Dermis blood vessel endothelial cell (primary cell): ENCODE measurements around the gene TBC1D10B. TPM values are rescaled to one million over a fixed set of nuclear protein-coding genes. Genes with fewer than 3 reads are reported as not detected.
A peak's percentile ranks its signal among the peaks of the same experiment; 100 is the strongest.
"Not testable (repeated sequence)": the region's sequence is repeated elsewhere in the genome, so short reads cannot be mapped to it uniquely, and the experiment has no call there.

Source experiments
- DNase-seq: peaks from one replicate; pipeline ENCODE4 v3.0.0; 2010
- total RNA-seq: library from RNA; depleted of rRNA; stranded (reverse); fragments of >200 nt; gene quantifications from 2 replicates; pipeline ENCODE4 v1.2.3, GENCODE V29; 2014

The TBC1D10B gene
- total RNA-seq, 1 donor from 2014 or later: 37.4 TPM

DNA sequence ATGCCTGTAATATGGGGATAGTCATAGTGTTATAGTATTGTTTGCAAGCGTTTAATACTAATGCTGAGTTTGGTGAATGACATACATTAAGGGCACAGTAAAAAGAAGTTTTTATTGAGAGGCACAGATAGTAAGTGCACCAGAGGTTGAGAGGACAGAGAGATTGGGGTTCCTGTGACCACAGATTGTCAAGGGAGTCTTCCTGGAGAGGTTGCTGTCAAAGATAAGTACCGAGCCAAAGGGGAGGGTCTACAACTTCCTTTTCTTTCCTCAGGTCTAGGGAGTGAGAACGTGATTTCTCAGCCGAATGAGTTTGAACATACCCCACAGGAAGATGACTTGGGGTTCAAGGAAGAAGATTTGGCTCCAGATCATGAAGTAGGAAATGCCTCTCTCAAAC is 26.8 kb upstream of the TBC1D10B start:
- no peak for DNase-seq

DNA sequence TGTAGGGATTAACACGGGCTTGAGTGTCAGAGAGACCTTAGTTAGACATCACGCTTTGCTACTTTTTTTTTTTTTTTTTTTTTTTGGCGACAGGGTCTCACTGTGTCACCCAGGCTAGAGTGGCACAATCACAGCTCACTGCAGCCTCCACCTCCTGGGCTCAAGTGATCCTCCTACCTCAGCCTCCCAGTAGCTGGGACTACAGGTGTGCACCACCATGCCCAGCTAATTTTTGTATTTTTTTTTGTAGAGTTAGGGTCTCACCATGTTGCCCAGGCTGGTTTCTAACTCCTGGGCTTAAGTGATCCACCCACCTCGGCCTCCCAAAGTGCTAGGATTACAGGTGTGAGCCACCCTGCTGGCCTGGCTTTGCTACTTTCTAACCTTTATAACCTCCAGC is 26.3 kb upstream of the TBC1D10B start:
- not testable (repeated sequence) for DNase-seq

DNA sequence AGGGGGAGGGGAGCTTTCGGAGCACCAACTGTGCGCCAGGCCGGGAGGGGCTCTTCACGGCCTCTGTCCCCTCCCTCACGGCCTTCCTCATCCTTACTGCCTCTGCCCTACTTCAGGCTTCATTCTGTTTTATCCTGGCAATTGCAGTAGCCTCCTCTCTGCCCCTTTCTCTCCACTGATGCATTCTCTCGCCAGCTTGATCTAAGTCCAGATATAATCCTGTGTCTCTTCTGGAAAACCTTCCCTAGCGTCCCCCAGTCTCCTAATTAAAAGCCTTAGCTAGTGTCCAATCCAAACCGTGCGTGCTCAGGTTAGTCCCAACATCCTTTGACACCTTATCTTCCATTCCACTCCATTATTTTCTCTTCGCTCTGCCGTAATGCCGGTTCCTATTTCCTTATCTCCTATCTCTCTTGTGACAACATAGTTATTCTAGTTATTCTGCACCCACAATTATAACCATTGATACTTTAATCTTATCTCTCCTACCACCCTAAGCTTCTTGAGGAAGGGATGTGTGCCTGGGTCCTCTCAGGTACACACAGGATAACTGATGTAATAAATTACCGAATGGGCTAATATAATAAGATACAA is 25.8 kb upstream of the TBC1D10B start:
- no peak for DNase-seq

DNA sequence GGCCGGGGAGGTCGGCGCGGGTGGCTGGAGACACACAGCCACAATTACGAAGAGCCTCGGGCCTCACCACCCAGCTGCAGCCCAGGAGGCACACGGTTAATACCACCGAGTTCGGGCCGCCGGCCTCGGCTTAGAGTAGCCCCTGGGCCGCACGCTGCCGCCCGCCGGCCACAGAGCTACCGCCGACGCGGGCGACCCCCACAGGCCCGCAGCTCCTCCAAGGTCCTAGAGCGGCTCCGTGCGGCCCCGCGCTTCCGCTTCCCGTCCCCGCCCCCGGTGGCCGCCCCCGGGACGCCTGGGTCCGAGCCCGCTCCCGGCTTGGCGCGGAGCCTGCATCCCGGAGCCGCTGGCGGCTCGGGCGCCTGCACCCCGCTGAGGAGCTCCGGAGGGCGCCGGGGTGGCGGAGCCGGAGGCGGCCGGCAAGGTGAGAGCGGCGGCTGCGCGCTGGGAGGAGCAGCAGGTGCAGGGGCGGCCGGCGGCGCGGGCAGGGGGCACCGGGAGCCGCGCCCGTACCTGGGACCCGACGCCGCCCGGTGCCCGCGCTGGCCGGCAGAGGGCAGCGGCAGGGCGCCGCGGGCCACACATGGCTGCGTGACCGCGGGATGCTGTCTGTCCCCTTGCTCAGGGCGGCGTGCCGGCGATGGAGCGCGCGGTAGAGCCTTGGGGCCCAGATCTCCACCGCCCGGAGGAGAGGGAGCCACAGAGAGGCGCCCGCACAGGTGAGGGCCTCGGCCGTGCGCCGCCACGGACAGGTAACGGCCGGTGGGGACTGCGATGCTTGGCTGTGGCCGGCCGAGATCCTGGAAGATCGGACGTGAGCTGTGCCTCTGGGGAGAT is 25.1 kb upstream of the TBC1D10B start, which contains the start of gene ZNF48:
Gene ZNF48, plus strand, starts transcription at position 266 of the 837 bp plus-strand sequence. Its CDS starts 375 bp downstream, at position 641.
- DNase-seq: peak; percentile 95

DNA sequence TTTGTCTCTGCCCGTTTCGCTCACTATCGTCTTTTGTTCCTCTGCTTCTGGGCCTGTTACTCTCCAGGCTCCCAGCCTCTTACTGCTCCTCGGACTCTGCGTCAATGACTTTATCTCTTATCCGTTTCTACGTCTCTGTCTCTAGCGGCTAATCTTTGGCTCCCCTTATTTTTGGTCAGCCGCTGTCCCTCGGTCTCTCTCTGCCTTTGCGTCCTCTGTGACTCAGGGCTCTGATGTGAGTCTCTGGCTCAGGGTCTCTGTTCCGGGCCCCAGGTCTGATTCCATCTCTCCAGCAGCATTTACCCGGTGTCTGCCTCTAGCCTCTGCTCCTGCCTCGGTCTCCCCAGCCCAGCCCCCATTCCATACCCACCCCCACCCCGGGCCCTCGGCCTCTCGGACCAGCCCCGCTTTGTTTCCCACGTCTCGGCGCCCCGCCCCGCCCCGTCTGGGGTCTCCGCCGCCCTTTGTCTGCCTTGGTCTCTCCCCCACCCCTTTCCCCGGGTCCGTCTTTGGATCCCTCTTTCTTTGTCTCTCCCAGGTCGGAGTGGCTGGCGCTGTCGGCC is 24.4 kb upstream of the TBC1D10B start:
- peak; percentile 48 for DNase-seq

DNA sequence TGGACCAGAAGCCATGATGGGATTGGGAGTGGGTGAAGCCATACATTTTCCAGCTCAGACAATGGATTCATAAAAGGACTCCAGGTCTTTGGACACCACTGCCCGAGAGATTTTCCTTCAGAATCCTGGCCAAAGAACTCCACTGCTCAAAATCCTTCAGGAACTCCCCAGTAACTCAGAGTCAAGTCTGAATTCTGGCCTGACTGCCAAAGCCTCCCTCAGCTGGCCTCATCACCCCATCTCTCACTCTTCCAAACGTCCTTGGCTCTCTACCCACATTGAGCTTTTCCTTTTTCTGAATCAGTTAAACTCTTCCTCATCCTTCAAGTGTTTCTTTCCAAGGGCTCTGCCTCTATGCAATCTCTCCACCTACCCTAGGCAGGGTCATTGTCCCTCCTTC is 13.2 kb upstream of the TBC1D10B start:
- DNase-seq: no peak

DNA sequence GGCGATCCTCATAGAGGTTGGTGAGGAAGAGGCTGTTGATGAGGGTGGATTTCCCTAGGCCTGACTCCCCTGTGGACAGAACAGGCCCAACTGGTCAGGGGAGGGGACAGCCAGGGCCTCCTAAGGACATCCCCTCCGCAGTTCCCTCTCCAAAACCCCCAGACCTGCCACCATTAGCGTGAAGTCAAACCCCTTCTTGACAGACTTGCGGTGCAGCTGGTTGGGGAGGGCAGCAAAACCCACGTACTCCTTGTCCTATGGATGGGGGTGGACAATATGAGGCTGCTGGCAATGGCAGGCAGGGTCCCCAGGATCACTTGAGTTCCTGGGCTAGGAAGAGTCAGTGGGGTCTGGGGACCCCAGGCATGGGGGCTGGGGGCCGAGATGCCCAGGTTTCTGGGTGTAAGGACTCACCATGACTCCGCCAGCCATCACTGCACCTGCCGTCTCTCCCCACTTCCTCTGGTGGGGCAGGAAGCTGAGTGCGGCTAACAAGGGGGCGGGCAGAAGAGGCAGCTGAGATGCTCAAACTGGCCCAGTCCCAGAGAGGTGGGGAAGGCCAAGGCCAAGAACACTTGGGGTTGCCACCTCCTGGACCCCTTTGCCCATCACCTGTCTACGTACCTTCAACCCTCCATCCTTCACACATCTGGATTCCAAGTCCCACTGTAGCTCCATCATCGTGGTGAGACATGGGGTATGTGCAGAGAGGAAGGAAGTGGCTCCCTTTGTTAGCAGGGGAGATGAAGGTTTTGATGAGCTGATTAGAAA is 12.0 kb upstream of the TBC1D10B start, which contains the start of gene SEPTIN1:
Gene SEPTIN1, minus strand, starts transcription at position 451 of the 771 bp plus-strand sequence. Its CDS starts 19 bp downstream, at position 432.
- DNase-seq: no peak

DNA sequence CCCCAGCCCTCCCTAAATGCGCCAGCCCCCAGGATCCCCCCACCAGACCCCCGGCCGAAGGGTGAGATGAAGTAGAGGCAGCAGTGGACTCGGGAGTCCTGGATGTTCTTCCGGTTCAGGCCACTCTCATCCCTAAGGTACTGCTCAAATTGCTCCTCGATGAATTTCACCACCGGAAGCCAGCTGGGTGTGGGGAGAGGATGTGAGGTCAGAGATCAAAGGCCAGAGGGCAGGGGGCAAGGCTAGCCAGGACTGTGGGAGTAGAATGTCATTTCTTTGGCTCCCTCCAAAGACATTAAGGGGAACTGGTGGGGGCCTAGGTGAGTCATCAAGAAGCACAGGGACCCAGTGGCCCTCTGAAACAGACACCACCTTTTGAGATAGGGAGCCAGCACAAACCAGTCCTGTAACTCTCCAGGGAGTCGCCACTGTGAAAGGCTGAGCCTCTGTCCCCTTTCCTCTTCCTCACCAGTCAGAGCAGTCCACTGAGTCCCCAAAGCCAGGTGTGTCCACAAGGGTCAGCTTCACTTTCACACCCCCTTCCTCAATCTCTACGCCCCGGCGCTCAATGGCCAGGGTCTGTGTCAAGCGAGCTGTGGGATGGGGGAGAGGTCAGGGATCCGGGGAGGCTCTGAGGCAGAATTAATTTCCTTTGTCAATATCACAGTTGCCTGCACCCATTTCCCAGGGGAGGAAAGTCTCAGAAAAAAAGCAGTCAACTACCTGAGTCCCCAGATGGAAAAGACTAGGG is 11.2 kb upstream of the TBC1D10B start:
- no peak for DNase-seq

DNA sequence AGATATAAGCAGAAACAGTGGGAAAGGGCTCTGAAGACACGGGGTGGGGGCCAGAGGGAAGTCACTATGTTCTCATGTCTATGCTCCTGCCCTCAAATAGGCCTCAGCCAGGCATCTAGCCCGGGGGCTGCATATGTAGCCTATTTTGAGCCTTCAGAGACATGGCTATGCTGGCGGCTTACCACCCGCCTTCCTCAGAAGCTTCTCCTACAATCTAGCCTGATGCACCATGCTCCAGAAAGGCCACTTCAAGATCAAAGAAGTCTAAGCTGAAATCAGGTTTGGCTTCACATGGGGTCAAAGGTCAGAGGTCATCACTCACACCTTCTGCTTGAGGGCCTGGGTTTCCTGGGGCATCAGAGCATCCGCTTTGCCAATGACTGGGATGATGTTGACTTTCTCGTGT is 10.5 kb upstream of the TBC1D10B start:
- DNase-seq: no peak

DNA sequence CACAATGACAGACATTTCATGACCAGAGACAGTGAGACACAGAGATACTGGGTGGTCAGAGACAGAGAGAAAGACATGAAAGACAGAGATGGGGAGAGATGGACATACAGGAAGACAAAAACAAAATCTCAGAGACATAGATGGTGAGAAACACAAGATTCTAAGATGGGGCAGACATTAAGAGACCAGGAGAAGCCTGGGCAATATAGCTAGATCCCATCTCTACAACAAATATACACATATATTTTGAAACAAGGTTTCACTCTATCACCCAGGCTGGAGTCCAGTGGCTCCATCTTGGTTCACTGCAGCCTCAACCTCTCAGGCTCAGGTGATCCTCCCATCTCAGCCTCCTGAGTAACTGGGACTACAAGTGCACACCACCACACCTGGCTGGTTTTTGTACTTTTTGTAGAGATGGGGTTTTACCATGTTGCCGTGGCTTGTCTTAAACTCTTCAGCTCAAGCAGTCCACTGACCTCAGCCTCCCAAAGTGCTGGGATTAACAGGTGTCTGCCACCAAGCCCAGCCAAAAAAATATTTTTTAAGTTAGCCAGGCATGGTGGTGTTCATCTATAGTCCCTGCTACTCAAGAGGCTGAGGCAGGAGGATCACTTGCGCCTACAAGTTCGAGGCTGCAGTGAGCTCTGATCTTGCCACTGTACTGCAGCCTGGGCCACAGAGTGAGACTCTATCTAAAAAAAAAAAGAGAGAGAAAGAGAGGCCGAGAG is 9.9 kb upstream of the TBC1D10B start:
- no peak for DNase-seq

DNA sequence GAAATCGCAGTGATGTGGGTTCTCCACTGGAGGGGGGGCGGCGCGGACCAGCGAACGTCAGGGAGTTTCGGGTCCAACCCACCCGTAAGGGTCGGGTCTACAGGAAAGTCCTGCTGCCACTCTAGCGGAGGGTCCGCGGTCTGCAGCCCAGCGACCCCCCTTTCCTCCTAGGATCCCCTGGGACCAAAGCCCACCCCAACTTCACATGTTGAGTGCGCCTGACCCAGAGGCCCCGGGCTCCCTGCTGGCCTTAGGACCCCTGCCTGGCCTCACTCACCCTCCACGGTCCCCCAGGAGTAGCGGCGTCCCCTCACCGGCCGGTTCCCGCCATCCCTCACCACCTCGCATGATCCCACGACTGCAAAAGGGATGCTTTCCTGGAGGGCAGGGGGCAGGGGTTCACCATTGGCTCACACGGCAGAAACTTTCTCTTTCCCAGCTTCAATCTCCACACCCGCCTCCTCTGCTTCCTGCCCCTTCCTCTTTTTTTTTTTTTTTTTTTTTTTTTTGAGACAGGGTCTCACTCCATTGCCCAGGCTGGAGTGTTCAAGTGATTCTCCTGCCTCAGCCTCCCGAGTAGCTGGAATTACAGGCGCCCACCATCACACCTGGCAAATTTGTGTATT is 9.0 kb upstream of the TBC1D10B start:
- no peak for DNase-seq

DNA sequence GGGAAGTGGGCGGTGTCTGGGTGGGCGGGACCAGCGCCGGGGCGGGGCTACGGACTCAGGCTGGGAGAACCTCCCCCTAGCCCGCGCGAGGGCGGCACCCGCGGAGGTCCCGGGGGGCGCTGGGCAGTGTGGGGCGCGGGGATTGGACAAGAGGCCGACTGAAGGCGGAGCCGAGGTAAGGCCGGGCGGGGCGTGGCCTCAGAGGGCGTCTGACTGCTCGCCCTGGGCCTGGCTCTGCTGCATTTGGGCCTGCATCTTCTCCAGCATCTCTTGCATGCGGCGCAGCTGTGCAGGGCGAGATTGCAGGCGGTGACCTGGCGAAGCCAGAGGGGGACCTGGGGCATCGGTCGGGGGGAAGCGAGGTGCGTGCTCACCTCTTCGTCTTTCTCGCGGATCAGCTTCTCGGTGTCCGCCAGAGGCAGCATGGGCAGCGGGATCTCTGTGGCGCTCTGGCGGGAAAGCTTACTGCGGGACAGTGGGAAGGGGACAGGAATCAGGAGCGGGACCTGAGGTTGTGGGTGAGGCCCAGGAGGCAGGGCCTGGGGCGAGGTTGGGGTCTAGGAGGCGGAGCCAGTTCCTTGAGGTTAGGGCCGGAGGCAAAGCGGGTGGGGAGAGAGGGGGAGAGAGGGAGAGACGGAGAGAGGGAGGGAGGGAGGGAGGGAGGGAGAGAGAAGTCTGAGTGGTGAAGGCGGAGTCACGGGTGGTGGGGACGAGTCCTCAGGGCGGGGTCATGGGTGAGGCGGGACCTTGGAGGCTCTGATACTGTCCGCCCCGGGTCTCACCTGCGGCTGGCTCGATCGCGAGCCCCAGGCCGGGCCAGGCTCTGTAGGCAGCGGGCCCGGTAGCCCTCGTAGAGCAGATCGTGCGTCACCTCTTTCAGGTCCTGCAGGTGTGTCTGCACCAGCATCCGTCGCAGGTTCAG is 8.2 kb upstream of the TBC1D10B start:
- DNase-seq: peak; percentile 99

DNA sequence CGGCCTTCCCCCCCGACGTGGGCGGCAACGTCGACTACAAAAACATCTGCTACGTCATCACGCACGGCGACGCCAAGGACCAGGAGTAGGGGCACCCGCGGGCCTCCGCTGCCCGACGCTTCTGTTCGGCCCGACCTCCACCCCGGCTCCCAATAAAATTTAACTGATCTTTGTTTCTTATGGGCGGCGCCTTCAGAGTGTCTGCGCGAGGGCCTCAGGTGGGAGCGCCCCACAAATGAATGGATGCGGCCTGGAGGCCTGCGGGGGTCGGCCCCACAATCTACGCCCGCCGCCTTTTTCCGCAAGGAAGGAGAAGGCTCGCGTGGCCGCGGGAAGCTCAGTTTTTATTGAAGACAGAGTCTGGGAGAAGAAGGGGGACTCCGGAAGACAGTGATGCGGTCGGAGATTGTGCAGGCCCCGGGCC is 7.5 kb upstream of the TBC1D10B start:
- DNase-seq: peak; percentile 96

DNA sequence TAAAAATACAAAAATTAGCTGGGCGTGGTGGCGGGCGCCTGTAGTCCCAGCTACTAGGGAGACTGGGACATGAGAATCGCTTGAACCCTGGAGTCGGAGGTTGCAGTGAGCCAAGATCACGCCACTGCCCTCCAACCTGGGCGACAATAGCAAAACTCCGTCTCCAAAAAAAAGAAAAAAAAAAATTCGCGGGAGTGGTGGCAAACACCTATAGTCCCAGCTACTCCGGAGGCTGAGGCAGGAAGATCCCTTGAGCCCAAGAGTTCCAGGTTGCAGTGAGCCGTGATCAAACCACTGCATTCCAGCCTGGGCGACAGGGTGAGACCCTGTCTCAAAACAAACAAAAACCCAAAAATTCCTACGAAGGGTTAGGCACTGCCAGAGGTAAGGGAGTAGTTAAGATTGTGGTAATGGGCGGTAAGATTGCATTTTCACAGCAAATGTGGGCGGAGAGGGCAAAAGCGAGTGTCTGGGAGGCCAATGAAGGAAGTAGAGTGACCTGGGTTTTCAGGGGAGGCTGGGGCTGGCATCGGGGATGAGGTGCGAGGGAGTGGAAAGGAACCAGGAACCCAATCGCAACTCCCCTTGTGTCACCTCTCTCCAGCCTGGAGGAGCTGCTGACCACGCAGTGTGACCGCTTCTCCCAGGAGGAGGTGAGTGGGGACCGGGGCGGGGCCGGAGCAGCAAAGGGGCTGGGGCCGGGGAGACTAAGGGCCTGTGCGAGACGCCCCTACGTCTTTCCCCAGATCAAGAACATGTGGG is 6.9 kb upstream of the TBC1D10B start:
- no peak for DNase-seq

DNA sequence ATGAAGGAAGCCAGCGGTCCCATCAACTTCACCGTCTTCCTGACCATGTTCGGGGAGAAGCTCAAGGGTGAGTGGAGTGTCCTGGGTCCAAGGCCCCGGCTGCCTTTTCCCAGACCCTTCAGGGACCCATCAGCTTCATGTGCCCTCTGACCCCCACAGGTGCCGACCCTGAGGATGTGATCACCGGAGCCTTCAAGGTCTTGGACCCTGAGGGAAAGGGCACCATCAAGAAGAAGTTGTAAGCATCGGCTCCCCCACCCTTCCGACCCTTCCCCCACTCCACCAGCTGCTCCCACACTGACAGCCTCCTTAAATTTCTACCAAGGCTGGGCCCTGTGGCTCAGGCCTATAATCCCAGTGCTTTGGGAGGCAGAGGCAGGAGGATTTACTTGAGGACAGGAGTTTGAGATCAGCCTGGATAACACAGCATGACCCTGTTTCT is 6.2 kb upstream of the TBC1D10B start:
- DNase-seq: no peak

DNA sequence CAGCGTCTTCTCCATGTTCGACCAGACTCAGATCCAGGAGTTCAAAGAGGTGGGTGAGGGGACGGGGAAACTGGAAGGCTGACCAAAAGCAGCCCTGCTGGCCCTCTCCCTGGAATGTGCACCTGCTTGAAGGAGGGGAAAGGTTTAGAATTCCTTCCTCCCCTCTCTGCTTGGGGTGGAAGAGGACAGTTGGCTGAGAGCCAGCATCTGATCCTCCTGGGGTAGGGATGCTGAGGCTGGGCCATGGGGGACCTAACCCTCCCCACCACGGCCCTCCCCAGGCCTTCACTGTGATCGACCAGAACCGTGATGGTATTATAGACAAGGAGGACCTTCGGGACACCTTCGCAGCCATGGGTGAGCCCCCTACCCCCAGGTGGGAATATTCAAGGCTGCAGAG is 5.6 kb upstream of the TBC1D10B start:
- DNase-seq: no peak

DNA sequence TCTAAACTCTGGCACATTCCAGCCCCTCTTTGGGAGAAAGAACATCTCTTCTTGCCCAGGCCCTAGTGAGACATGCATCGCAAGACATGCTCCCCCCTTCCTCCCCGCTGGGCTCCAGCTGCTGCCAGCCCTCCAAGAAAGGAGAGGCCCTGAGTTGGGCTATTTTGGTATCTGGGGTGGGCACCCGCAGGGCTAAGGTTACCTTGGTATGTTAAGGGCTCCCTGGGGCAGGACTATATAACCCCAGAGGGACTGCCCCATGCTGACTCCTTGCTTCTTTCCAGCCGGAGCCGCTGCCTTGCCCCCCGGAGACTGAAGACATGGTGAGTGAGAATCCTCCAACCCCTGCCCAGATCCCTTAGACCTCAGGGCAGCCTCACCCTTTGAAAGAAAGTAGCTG is 4.2 kb upstream of the TBC1D10B start, which contains the start of gene MYL11:
Gene MYL11, plus strand, starts transcription at position 265 of the 400 bp plus-strand sequence. Its CDS starts 56 bp downstream, at position 321.
- DNase-seq: no peak

DNA sequence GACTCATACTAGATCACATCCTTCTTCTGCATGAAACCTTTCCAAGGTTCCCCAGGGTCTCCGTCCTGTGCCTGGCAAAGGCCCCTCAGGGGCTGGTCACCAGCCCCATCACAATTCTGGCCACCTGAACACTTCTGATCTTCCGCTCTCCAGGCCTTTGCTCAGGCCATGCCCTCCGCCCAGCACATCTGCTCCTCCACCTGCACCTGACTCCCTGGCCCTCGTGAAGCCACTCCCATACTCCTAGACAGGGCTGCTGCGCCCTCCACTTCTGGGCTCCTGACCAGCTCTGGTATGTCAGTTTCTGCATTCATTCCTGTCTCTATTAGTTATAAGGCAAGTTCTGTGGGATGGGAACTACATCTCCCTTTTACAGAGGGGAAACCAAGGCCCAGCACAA is 2.4 kb upstream of the TBC1D10B start:
- DNase-seq: no peak
